ENCODE measurements around the gene SFXN3.

The SFXN3 gene

DNA sequence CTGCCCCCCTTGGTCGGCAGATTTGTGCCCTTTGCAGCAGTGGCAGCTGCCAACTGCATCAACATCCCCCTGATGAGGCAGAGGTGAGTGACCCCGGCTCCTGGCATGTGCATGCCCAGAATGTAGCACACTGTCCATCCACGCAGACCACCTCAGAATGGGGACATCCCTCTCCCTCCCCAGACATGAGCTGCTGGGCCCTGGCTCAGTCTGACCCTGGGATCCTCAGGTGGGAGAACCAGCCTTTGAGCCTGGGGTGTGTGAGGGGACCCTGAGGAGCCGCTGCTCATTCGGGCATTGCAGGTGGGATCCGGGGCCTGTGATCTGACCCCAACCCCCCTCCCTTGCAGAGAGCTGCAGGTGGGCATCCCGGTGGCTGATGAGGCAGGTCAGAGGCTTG lies 5.7 kb downstream of the SFXN3 start:
- DNase-seq: no peak

DNA sequence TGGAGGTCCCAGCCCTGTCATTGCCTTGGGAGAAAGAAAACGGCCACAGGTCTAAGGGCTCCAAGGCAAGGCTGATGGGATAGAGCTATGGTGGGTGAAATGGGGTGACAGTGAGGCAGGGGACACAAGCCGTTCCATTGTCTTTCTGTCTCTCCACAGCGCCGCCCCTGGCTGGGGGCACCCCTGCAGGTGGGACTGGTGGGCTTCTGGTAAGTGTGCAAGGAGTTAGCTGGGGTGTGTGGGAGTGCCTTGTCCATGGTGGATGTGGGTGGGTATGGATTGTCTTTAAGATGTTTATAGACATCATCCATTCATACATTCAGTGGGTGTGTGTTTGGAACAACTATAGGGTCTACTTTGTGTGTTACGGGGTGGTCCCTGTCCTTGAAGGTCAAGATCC lies 7.5 kb downstream of the SFXN3 start:
- DNase-seq: no peak

DNA sequence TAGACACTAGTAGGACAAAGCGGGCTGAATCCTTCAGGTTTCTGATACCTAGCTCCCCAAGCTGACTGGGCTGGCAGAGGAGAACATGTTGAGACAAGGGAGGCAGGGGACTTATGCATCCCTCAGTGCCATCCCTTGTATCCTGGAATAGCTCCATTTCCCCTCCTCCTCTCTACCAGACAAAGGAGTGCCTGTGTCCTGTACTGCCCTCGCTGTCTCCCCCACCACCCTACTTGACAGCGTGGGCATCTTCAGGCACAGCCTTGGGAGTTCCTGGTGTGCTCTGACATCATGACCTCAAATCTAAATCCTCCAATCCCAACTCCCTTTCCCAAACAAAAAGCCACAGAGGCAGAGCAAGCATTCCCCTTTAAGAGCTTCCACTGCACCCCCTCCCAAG lies 9.0 kb downstream of the SFXN3 start:
- no peak for DNase-seq

DNA sequence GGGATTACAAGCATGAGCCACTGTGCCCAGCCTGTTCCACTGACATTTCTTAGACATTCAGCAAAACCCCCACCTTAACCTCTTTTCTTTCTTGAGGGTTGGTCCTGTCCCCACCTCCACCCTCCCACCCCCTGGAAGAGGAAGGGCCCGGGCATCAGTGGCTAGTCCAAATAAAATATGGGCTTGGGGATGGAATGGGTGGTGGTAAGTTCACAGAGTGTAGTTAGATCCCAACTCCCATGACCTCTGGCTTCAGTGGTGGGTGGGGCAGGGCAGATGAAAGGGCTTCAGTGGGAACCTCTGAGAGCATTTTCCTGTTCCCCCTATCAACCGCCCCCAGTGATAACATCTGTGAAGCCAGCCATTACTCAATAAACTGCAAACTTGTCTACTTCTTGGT lies 9.8 kb downstream of the SFXN3 start:
- no peak for DNase-seq

DNA sequence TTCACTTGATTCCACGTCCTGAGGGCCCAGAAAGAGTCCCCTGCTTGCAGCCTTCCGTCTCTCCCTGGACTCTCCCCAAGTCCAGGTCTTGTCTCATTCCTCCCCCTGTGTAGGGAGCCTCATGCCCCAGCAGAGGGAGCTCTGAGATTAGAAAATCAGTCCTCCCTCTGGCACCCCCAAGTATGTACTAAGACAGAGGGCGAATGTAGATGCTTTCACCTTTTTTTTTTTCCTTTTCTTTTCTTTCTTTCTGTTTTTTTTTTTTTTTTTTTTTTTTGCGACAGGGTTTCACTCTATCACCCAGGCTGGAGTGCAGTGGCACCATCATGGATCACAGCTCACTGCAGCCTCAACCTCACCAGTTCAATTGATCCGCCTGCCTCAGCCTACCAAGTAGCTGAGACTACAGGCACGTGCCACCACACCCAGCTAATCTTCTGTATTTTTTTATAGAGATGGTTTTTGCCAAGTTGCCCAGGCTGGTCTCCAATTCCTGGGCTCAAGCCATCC lies 10.3 kb downstream of the SFXN3 start:
- peak; percentile 60 to 83 (median 74) for DNase-seq

DNA sequence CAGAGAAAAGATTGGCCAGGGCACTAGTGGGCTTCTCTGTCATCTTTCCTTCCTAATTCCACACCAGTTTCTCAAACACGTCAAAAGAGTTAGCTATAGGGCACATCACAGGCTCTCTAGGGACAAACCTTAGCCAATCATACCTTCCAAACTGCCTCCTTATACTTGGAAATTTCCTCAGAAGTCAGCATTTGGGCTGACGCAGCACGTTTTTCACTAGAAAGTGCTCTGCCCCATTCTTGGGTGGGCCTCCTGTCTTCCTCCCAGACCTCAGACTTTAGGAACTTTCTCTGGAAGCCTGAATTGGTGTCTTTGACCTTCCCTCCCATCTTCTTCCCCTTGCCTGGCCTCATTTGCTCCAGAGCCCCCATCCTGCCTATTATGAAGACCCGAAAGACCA lies 11.1 kb downstream of the SFXN3 start:
- DNase-seq: no peak

DNA sequence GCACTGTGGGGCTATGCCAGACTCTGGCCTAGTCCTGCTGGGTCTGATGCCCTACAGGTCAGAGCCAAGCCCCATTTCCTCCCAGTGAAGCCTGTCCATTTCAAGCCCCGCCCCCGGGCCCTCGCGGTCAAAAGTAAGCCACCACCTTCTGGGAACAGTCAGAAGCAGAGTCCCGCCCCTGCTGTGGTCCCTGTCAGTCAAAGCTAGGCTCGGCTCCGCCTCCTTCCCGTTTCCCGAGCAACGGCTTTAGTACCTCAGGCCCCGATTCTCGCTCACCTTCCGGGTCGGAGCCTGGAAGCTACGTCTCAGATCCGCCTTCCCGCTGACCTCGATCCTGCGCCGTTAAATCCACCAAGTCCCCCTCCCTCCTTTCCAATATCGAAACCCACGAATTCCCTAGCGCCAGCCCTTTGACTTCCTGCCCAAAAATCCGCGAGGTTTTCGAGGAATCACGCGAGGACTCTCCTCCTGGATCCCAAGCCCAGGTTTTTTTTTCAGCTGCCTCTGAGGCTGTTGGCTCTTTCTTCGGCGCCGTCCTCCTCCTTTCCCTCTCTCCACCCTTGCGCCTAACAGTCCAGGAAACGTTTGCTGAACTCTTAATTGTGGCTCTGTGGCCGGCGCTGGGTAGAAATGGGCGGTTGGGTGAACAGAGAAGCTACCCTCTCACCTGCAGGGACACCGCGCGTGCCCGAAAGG lies 11.8 kb downstream of the SFXN3 start:
- peak; percentile 87 to 95 (median 90) for DNase-seq

DNA sequence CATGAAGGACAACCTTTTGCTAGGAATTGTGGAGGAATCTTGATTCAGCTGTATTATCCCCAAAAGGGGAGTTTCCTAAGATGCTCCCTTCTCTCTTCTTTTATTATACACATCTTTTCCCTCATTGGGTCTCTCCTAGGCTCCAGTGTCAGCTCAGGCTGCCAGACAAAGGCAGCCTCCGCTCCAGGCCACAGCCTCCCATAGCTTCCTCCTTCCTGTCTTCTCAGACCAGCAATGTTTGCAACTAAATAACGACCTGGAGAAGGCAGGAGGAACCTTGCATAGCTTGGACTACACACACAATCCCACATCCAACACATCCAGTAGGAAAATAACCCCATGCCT lies 12.3 kb downstream of the SFXN3 start:
- DNase-seq: peak in 2 of 3 experiments; percentile 55 to 74

DNA sequence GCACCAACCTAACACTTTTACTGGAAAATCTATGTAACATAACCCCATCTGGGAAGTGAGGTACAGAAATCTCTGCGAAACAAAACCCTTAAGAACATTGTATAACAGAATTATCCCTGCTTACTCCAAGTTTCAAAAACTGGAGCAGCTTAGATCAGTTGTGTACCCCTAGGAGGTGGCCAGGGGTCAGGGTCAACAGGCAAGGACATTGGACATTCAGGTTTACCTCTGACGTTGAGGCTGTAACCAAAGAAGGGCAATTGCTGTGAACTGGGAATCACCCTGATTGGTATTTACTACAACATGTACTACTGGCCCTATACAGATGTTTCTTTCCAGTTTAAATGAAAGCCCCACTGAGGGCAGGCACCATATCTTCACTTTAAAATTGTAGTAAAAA lies 13.1 kb downstream of the SFXN3 start:
- DNase-seq: no peak

DNA sequence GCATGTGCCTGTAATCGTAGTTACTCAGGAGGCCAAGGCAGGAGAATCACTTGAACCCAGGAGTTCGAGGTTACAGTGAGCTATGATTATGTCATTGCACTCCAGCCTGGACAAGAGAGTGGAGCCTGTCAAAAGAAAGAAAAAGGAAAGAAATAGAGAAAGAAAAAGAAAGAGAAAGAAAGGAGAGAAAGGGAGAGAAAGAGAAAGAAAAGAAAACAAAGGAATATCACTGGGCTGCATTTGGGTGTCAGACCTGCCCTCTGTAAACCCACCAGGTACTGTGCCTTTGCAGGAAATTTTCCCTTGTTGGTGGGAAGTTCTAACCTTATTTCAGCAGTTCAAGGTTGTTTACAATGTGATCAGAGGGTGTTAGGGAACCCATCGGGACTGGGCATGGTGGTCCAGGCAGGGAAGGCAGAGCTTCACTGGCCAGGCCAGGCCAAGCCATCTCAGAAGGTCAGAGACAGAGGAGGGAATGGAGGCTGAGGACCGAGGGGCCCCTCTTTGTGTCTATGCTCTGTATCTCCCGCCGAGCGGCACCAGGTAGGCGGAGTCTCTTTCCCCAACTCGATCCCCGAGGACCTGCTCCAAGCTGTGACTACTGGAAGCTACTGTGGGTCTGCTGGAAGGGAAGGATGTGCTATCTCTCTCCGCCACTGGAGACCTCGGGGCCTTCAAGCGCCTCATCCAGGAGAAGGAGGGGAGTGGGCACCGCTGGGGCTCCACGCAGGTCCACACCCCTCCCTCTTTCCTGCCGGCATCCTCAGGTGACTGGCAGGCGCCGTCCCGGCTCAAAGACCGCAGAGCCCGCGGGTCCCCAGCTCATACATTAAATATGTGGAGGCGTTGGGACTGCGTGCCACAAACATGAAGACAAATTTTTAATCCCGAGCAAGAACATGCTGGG lies 15.6 kb downstream of the SFXN3 start:
- DNase-seq: peak in 1 of 3 experiments; percentile 65

DNA sequence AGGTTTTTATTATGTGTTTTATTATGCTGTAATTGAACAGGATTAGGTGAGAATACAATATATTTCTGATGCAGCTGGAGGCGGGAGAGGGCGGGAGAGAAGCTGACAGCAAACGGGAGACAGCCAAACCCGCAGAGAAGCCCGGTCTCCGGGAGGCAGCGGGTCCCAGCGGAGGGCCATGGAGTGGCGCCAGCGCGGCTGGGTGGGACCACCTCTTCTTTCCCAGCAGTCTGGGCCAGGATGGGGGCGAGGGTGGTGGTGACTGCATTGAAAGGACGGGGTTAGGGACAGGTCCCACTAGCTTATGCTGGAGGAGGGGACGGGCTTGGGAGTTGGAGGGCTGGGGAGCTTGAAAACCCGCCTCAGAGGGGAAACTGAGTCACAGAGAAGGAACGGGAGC lies 16.2 kb downstream of the SFXN3 start:
- DNase-seq: no peak

DNA sequence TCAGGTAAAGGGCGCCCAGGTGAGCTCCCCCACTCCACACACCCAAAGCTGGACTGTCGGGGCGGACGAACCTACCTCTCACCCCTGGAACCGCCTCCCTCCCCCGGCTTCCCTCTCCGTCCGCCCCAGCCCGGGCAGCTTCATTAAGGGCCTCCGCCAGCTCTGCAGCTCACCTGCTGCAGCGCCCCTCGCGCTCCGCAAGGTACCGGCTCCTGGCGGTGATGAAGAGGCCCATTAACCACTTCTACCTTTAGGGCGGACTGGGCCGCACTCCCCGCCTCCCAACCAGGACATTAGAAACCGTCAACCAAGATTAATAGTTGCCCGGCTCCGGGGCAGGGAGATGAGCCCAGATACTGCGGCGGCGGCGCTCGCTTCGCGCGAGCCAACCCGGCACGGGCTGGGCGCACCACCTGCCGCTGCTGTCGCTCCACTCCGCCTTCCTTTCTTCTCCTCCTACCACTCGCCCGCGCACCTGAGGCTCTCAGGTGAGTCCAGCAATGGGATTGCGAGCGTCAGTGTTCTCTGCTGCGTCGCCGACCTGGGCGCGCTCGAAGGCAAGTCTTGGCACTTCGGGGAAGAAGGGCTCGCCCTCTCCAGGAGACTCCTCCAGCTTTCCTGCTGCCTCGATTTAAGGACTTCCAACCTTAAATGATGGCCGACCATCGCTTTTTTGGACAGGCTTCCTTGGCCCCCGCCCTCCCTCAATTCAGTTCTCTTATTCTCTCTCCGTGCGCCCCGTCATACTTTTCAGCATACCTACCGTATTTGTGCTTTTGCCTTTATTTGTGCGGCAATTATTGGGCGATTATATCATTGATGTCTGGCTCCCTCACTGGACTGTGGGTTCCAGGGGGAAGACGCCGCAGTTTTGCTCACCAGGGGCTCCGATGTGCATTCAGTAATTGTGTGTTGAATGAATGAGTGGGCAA lies 17.2 kb downstream of the SFXN3 start:
- DNase-seq: peak; percentile 72 to 88 (median 84)

DNA sequence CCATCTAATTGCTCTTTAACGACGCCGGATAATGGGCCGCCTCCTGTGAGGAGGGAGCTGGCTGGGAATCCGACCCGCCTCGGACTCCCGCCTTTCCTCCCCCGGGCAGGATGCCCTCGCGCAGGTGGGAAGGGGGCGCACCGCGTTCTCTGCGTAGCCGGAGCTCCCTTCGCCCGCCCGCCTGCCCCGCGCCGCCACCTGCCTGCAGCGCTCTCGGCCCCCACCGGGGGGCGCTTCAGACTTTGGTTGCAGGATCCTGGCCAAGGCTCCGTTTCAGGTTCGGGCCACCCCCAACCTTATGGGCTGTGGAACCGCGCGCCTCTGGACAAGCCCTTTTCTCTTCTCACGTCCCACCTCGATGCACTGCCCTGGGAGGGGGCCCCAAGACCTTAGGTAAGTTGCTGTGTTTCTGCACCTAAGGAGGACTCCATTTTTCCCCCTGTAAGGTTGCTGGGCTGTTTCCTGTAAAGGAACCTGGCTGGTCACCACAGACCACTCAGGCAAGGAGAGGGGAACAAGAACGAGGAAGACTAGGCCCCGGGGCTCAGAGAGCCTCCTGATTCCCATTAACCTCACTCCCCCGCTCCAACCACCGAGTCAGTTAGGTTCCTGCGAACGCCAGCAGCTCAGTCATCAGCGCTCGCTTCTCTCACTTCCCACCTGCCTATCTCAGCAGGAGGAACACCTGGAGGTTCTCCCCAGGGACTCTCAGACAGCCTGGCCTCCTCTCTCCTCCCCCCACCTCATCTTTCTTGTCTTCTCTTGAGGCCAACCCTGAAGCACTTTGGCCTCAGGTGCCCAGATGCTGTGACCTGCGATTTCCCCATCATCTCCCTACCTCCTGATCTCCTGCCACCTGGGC lies 19.4 kb downstream of the SFXN3 start:
- peak; percentile 70 to 90 (median 80) for DNase-seq

DNA sequence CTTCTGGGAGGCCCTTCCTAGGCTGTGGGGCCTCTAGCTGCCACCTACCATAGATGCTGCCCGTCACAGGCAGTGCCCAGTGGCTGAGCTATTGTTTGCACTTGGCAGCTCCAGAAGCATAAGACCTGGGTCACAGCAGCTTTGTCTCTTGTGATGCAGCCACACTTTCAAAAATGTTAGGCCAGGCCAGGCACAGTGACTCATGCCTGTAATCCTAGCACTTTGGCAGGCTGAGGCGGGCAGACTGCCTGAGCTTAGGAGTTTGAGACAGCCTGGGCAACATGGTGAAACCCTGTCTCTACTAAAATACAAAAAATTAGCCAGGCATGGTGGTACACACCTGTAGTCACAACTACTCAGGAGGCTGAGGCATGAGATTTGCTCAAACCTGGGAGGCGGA lies 21.3 kb downstream of the SFXN3 start:
- DNase-seq: no peak

DNA sequence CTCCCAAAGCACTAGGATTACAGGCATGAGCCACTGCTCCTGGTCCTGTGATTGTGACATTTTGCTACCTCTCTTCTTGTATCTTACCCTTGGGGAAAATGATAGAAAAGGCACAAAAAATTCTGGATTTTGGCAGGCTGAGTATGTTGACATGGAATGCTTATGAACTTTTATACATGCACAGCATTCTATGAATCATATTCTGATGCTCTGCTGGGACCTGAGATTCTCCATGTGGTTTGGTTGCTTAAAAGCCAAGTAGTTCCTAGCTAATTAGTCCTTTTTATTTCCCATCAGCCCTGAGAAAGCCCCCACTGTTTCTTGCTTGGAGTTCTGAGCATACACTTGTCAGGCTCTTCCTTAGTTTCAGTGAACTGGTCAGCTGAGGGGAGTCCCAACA lies 22.5 kb downstream of the SFXN3 start:
- no peak for DNase-seq

DNA sequence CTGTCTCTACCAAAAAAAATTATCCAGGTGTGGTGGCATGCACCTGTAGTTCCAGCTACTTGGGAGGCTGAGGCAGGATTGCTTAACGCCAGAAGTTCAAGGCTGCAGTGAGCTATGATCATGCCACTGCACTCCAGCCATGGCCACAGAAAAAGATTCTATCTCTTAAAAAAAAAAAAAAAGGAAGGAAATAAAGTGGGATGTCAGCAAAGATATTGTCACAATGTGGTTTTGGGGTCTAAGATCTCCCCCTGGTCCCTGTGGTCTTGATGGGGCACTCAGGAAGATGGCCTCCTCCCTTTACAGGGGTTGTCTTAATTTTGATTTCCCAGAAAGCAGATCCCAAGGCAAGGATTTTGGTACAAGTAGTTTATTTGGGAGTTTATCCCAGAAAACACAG lies 23.3 kb downstream of the SFXN3 start:
- no peak for DNase-seq

DNA sequence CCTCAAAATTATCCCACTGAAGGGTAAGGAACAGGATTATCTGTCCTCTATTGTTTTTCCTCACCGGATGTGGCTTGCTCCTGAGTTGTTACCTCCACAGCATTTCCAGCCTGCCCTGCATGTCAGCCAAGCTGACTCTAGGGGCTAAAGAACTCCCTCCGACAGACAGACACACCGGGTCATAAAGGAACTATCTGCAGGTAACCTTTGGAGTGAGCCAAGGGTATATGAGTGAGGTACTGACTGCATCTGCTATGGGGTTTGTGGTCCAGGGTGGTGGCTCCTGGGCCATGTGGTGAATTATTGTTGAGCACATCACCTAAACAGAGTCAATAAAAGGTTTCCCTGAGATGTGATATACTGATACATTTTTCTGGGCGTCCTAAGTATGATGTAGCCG lies 23.8 kb downstream of the SFXN3 start:
- DNase-seq: no peak

DNA sequence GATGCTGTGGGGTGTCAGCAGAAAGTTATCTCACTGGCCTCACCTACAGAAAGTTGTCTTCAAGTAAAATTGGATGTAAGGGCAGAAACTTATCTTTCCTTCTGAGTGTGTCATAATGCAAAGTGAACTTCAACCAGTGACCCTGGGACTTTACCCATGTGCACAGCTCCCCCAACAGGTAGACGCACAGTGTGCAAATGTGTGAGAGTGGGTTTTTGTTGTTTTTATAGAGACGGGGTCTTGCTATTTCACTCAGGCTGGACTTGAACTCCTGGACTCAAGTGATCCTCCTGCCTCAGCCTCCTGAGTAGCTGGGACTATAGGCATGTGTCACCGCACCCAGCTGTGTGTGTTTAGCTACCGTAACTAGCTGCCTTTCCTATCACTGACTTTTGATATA lies 24.4 kb downstream of the SFXN3 start:
- no peak for DNase-seq

DNA sequence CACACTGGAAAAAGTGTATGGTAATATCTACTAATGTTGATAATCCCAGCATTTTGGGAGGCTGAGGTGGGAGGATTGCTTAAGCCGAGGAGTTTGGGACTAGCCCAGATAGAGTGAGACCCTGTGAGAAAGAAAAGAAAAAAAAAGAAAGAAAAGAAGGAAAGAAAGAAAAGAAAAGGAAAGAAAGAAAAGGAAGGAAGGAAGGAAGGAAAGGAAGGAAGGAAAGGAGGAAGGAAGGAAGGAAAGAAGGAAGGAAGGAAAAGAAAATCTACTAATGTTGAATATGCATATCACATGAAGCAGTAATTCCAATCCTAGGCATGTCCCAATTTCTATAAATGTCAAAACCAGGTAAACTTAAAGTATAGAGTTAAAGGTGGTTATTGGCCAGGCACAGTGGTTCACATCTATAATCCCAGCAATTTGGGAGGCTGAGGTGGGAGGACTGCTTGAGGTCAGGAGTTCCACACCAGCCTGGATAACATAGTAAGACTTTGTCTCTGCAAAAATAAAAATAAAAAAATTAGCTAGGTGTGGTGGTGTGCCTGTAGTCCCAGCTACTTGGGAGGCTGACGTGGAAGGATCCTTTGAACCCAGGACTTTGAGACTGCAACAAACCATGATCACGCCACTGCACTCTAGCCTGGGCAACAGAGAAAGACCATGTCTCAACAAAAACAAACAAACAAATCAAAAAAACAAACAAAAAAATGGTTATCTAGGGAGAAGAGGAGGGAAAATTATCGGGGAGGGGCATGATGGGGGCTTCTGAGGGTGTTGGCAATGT lies 25.5 kb downstream of the SFXN3 start:
- DNase-seq: no peak

DNA sequence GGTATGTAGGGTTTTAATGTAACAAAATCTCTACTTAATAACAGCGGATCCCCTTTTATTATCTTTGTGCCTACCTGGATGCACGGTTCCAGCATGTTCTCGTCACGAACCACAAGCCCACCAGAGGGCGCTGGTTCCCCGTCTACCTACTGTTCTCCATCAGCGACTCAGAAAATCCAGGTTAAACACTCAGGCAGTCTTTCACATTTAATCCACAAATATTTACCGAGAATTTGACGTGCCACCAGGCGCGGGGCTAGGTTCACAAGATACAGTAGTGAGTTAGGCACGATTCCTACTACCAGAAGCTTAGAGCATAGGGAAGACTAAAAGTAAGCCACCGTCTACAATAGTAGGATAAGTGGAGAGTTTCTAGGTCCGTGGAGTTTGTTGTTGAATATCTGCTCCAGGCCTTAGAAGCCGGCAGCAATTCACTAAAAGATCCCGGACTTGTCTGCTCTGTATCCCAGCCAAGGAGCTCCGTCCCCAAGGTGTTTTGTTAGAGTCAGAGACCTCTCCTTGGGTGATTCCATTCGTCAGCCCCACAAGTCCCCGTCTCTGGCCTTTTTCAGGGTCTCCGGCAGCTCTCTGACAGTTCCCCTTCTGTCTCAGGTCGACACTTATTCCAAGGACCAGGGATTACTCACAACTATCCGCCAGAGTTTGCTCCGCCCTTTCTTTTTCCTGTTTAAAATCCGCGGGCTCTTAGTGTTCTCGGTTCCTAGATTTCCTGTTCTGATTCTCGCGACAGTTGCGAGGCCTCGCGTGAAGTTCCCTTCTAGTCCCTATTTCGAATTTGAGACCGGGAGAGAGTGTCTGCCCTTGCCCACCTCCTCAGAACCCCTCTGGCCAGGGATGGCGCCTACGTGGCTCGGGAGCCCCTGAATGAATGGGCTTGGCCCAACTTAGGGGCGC lies 29.3 kb downstream of the SFXN3 start:
- peak; percentile 88 to 96 (median 88) for DNase-seq
